HG03060 (cell line): Measurements from ENCODE around the gene FAT1.
"Not testable (repeated sequence)": the region's sequence is repeated elsewhere in the genome, so short reads cannot be mapped to it uniquely, and the experiment has no call there.

Experiments
- ATAC-seq: cut with Tn5 transposase; IDR thresholded peaks from one replicate; pipeline ENCODE4 v1.9.1; 2021; ENCODE audit warnings: low read depth, moderate number of reproducible peaks; ENCODE audit not compliant: unreplicated experiment

The FAT1 gene

GRCh38 chr4:186666750-186667149, 56.9 kb downstream of the FAT1 start:
- ATAC-seq, result no peak

GRCh38 chr4:186666252-186666651, 57.4 kb downstream of the FAT1 start:
- ATAC-seq, result no peak

GRCh38 chr4:186660403-186660802, 63.3 kb downstream of the FAT1 start:
- ATAC-seq, result no peak

- ATAC-seq, result no peak
Measured at GRCh38 chr4:186659935-186660334, 63.7 kb downstream of the FAT1 start.

GRCh38 chr4:186659456-186659855, 64.2 kb downstream of the FAT1 start:
- ATAC-seq, result not testable (repeated sequence)

GRCh38 chr4:186658657-186659056, 65.0 kb downstream of the FAT1 start:
- ATAC-seq, result no peak

- ATAC-seq, result no peak
Measured at GRCh38 chr4:186657764-186658163, 65.9 kb downstream of the FAT1 start.

GRCh38 chr4:186653969-186654368, 69.7 kb downstream of the FAT1 start:
- no peak for ATAC-seq

- no peak for ATAC-seq
Measured at GRCh38 chr4:186651624-186652023, 72.0 kb downstream of the FAT1 start.

GRCh38 chr4:186651181-186651603, 72.5 kb downstream of the FAT1 start:
- no peak for ATAC-seq

GRCh38 chr4:186650401-186651180, 73.1 kb downstream of the FAT1 start:
- ATAC-seq, result no peak

- ATAC-seq, result no peak
Measured at GRCh38 chr4:186647821-186648220, 75.8 kb downstream of the FAT1 start.

GRCh38 chr4:186644737-186645261, 78.9 kb downstream of the FAT1 start:
- no peak for ATAC-seq

- no peak for ATAC-seq
Measured at GRCh38 chr4:186644311-186644638, 79.4 kb downstream of the FAT1 start.

GRCh38 chr4:186643501-186644310, 80.0 kb downstream of the FAT1 start:
- ATAC-seq, result no peak

- no peak for ATAC-seq
Measured at GRCh38 chr4:186642998-186643397, 80.7 kb downstream of the FAT1 start.

GRCh38 chr4:186642530-186642929, 81.1 kb downstream of the FAT1 start:
- no peak for ATAC-seq

GRCh38 chr4:186634591-186635128, 89.0 kb downstream of the FAT1 start:
- no peak for ATAC-seq

GRCh38 chr4:186633844-186634243, 89.8 kb downstream of the FAT1 start:
- ATAC-seq, result no peak

- no peak for ATAC-seq
Measured at GRCh38 chr4:186630128-186630527, 93.5 kb downstream of the FAT1 start.

- no peak for ATAC-seq
Measured at GRCh38 chr4:186628058-186628711, 95.5 kb downstream of the FAT1 start.
